Liver (tissue), 9 donors: ENCODE data around the gene BCAS1. TPM values are rescaled to one million over a fixed set of nuclear protein-coding genes. Genes with fewer than 3 reads are reported as not detected.

Experiments used
- DNase-seq: peaks from one replicate; pipeline ENCODE4 v3.0.0-alpha.2; 2017; ENCODE audit warnings: low spot score
- H3K27ac ChIP-seq, 2 donors: one replicate each; pipeline ENCODE4 v1.7.0; 2013; ENCODE audit warnings: inconsistent platforms in 2 of 2, low read length in 2 of 2, control low read depth in 1 of 2, low read depth in 1 of 2, mild to moderate bottlenecking in 1 of 2
- H3K27me3 ChIP-seq, 4 donors: one replicate each; pipeline versions ENCODE4 v1.6.1 to v1.7.0; 2013; ENCODE audit warnings: low read length in 3 of 4, inconsistent platforms in 1 of 4, mild to moderate bottlenecking in 1 of 4, moderate library complexity in 1 of 4; ENCODE audit not compliant: control insufficient read depth in 4 of 4, insufficient read depth in 4 of 4
- H3K36me3 ChIP-seq, 4 donors: one replicate each; pipeline versions ENCODE4 v1.6.1 to v1.7.0; 2013; ENCODE audit warnings: low read length in 3 of 4, mild to moderate bottlenecking in 3 of 4, low read depth in 1 of 4, moderate library complexity in 1 of 4; ENCODE audit not compliant: control insufficient read depth in 4 of 4, insufficient read depth in 3 of 4
- H3K4me1 ChIP-seq, 4 donors: one replicate each; pipeline versions ENCODE4 v1.6.1 to v1.7.0; 2013; ENCODE audit warnings: low read length in 3 of 4, mild to moderate bottlenecking in 3 of 4, moderate library complexity in 1 of 4; ENCODE audit not compliant: control insufficient read depth in 4 of 4, insufficient read depth in 4 of 4
- H3K4me3 ChIP-seq, 3 donors: one replicate each; pipeline versions ENCODE4 v1.6.1 to v1.7.0; 2013; ENCODE audit warnings: low read length in 3 of 3, control low read depth in 1 of 3, low read depth in 1 of 3, mild to moderate bottlenecking in 1 of 3
- H3K9ac ChIP-seq, 2 donors: one replicate each; pipeline ENCODE4 v1.7.0; 2013; ENCODE audit warnings: low read length in 2 of 2, mild to moderate bottlenecking in 2 of 2, moderate library complexity in 2 of 2, control low read depth in 1 of 2, low read depth in 1 of 2
- H3K9me3 ChIP-seq, 4 donors: one replicate each; pipeline versions ENCODE4 v1.6.1 to v1.7.0; 2013; ENCODE audit warnings: low read length in 3 of 4; ENCODE audit not compliant: control insufficient read depth in 4 of 4
- EGR1 ChIP-seq, 2 donors: IDR thresholded peaks; 2 replicates each; pipeline ENCODE4 v1.6.1; 2016 to 2018; ENCODE audit warnings: antibody characterized with exemption in 2 of 2, low read depth in 2 of 2
- FOXA1 ChIP-seq: IDR thresholded peaks from 2 replicates; pipeline ENCODE4 v1.6.1; 2016; ENCODE audit warnings: antibody characterized with exemption
- FOXA2 ChIP-seq: IDR thresholded peaks from 2 replicates; pipeline ENCODE4 v1.6.1; 2016; ENCODE audit warnings: antibody characterized with exemption
- HNF4A ChIP-seq, 2 donors: conservative IDR thresholded peaks; 2 replicates each; pipeline ENCODE4 v1.6.1; 2016; ENCODE audit warnings: antibody characterized with exemption in 2 of 2, mild to moderate bottlenecking in 2 of 2
- HNF4G ChIP-seq: IDR thresholded peaks from 2 replicates; pipeline ENCODE4 v1.6.1; 2016; ENCODE audit warnings: antibody characterized with exemption
- JUND ChIP-seq, 2 donors: IDR thresholded peaks; 2 replicates each; pipeline ENCODE4 v1.6.1; 2016; ENCODE audit warnings: antibody characterized with exemption in 2 of 2
- NR2F2 ChIP-seq: IDR thresholded peaks from 2 replicates; pipeline ENCODE4 v1.6.1; 2016; ENCODE audit warnings: antibody characterized with exemption
- RAD21 ChIP-seq, 2 donors: IDR thresholded peaks; 2 replicates each; pipeline ENCODE4 v1.6.1; 2016; ENCODE audit warnings: antibody characterized with exemption in 2 of 2, mild to moderate bottlenecking in 2 of 2
- RXRA ChIP-seq, 2 donors: IDR thresholded peaks; 2 replicates each; pipeline ENCODE4 v1.6.1; 2017 to 2018; ENCODE audit warnings: antibody characterized with exemption in 2 of 2, mild to moderate bottlenecking in 1 of 2
- SP1 ChIP-seq: IDR thresholded peaks from 2 replicates; pipeline ENCODE4 v1.6.1; 2018; ENCODE audit warnings: antibody characterized with exemption, mild to moderate bottlenecking
- TAF1 ChIP-seq: conservative IDR thresholded peaks from 2 replicates; pipeline ENCODE4 v1.6.1; 2016; ENCODE audit warnings: antibody characterized with exemption, mild to moderate bottlenecking
- YY1 ChIP-seq: IDR thresholded peaks from 2 replicates; pipeline ENCODE4 v1.6.1; 2016; ENCODE audit warnings: antibody characterized with exemption, mild to moderate bottlenecking
- polyA plus RNA-seq, 2 donors: library from polyadenylated mRNA; stranded (reverse) in 1 of 2; unstranded in 1 of 2; fragments of 200-250 nt in 1 of 2; fragments of >200 nt in 1 of 2; fragmentation: Nextera tagmentation in 1 of 2; extraction: Ambion mirVana in 1 of 2; gene quantifications; one replicate each; pipeline versions ENCODE4 v1.2.1 to v1.2.3, GENCODE V29; 2013 to 2015
- total RNA-seq, 2 donors: library from RNA; depleted of rRNA; stranded (reverse); fragments of >200 nt; gene quantifications; one replicate each; pipeline ENCODE4 v1.2.3, GENCODE V29; 2014
- TF ChIP-seq, protein P1 (sequence below): IDR thresholded peaks from 2 replicates; pipeline ENCODE4 v1.6.1; 2016; ENCODE audit warnings: antibody characterized with exemption
- TF ChIP-seq, protein P2 (sequence below): fragments of 150-350 bp; IDR thresholded peaks from 2 replicates; pipeline ENCODE4 v1.5.1; 2017; ENCODE audit warnings: improper control_type of control experiment, low read depth, low read length; ENCODE audit not compliant: missing input control
- TF ChIP-seq, protein P3 (sequence below): IDR thresholded peaks from 2 replicates; pipeline ENCODE4 v1.6.1; 2016; ENCODE audit warnings: antibody characterized with exemption
- TF ChIP-seq, protein P4 (sequence below): IDR thresholded peaks from 2 replicates; pipeline ENCODE4 v1.6.1; 2016; ENCODE audit warnings: antibody characterized with exemption, mild to moderate bottlenecking
- TF ChIP-seq, protein P5 (sequence below): IDR thresholded peaks from 2 replicates; pipeline ENCODE4 v1.6.1; 2016; ENCODE audit warnings: antibody characterized with exemption
- donor health status: healthy.
- donor health status: healthy.
- donor health status: healthy.
- donor health status: healthy.
- donor health status: healthy.

The BCAS1 gene
- total and polyA plus RNA-seq, 4 donors, result under 0.01 to 0.93 (median 0.04) TPM

DNA sequence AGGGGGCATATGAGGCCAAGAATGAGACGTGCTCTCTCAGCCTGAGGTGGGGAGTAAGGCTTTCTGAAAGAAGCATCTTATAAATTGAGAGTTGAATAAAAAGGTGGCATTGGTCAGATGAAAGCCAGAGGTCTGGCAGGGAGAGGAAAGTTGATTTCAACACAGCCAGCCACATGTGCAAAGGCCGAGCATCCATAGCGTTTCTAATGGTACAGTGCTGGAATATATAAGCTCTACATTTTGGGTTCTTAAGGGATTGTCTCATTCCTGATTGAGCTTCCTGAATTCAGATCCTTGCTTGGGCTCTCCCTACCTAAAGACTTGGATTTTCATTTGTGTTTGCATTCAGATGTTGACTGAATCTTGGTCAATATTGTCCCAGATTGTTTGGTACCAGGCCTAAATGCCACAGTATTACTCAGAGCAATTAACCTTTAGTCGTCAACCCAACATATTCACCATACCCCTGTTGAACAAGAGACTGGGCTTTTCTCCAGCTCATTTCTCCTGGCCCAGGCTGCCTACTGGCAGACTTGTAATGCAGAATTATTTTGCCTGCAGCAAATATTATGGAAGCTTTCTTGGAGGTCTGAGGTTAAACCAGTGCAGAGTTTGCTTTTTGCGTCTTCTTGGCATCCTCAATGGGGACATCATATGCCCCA is 14.5 kb upstream of the BCAS1 start (continued):
- no peak for TF ChIP-seq SP1
- no peak for TF ChIP-seq FOXA1
- no peak for TF ChIP-seq YY1
- no peak for TF ChIP-seq HNF4G
- TF ChIP-seq TAF1, result no peak
- TF ChIP-seq NR2F2, result no peak

DNA sequence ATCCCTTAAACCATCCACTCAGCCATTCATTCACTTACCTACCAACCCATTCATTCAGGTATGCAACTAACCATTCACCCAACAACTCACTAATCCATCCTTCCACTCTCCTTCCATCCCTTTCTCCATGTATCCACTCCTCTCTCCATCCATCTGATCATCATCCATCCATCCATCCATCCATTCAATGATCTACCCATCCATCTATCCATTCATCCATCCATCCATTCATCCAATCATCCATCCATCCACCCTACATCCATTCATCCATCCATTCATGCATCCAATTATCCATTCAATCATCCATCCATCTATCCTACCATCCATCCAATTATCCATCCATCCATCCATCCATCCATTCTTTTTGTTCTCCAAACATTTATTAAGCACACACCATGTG is 13.8 kb upstream of the BCAS1 start:
- H3K9me3 ChIP-seq, result no peaks in the 10 kb centered on the region

More for the DNA sequence above, 13.8 kb upstream of the BCAS1 start:
- Histone ChIP-seq H3K27ac (no peak overlapping the region), H3K9ac (no peak overlapping the region), H3K36me3 (no peaks in the 10 kb centered on the region), H3K27me3 (no peaks in the 10 kb centered on the region), H3K4me1 (no peaks in the 10 kb centered on the region), H3K4me3 (no peak overlapping the region)
- TF ChIP-seq EGR1 (IDR thresholded peaks at IDR 0.05; ENCODE audit: low read depth in 2 of 2), result no peak
- no peak for TF ChIP-seq YY1
- no peak for TF ChIP-seq TAF1
- TF ChIP-seq, protein P1, sequence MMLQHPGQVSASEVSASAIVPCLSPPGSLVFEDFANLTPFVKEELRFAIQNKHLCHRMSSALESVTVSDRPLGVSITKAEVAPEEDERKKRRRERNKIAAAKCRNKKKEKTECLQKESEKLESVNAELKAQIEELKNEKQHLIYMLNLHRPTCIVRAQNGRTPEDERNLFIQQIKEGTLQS, result no peak
- no peak for TF ChIP-seq HNF4G
- no peak for TF ChIP-seq RXRA (IDR thresholded peaks at IDR 0.05)
- TF ChIP-seq, protein P2, sequence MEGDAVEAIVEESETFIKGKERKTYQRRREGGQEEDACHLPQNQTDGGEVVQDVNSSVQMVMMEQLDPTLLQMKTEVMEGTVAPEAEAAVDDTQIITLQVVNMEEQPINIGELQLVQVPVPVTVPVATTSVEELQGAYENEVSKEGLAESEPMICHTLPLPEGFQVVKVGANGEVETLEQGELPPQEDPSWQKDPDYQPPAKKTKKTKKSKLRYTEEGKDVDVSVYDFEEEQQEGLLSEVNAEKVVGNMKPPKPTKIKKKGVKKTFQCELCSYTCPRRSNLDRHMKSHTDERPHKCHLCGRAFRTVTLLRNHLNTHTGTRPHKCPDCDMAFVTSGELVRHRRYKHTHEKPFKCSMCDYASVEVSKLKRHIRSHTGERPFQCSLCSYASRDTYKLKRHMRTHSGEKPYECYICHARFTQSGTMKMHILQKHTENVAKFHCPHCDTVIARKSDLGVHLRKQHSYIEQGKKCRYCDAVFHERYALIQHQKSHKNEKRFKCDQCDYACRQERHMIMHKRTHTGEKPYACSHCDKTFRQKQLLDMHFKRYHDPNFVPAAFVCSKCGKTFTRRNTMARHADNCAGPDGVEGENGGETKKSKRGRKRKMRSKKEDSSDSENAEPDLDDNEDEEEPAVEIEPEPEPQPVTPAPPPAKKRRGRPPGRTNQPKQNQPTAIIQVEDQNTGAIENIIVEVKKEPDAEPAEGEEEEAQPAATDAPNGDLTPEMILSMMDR, result no peak
- TF ChIP-seq, protein P3, sequence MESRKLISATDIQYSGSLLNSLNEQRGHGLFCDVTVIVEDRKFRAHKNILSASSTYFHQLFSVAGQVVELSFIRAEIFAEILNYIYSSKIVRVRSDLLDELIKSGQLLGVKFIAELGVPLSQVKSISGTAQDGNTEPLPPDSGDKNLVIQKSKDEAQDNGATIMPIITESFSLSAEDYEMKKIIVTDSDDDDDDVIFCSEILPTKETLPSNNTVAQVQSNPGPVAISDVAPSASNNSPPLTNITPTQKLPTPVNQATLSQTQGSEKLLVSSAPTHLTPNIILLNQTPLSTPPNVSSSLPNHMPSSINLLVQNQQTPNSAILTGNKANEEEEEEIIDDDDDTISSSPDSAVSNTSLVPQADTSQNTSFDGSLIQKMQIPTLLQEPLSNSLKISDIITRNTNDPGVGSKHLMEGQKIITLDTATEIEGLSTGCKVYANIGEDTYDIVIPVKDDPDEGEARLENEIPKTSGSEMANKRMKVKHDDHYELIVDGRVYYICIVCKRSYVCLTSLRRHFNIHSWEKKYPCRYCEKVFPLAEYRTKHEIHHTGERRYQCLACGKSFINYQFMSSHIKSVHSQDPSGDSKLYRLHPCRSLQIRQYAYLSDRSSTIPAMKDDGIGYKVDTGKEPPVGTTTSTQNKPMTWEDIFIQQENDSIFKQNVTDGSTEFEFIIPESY, result no peak
- TF ChIP-seq NR2F2, result no peak
- TF ChIP-seq JUND (IDR thresholded peaks at IDR 0.05), result no peak
- TF ChIP-seq, protein P4, sequence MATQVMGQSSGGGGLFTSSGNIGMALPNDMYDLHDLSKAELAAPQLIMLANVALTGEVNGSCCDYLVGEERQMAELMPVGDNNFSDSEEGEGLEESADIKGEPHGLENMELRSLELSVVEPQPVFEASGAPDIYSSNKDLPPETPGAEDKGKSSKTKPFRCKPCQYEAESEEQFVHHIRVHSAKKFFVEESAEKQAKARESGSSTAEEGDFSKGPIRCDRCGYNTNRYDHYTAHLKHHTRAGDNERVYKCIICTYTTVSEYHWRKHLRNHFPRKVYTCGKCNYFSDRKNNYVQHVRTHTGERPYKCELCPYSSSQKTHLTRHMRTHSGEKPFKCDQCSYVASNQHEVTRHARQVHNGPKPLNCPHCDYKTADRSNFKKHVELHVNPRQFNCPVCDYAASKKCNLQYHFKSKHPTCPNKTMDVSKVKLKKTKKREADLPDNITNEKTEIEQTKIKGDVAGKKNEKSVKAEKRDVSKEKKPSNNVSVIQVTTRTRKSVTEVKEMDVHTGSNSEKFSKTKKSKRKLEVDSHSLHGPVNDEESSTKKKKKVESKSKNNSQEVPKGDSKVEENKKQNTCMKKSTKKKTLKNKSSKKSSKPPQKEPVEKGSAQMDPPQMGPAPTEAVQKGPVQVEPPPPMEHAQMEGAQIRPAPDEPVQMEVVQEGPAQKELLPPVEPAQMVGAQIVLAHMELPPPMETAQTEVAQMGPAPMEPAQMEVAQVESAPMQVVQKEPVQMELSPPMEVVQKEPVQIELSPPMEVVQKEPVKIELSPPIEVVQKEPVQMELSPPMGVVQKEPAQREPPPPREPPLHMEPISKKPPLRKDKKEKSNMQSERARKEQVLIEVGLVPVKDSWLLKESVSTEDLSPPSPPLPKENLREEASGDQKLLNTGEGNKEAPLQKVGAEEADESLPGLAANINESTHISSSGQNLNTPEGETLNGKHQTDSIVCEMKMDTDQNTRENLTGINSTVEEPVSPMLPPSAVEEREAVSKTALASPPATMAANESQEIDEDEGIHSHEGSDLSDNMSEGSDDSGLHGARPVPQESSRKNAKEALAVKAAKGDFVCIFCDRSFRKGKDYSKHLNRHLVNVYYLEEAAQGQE, result no peak
- TF ChIP-seq, protein P5, sequence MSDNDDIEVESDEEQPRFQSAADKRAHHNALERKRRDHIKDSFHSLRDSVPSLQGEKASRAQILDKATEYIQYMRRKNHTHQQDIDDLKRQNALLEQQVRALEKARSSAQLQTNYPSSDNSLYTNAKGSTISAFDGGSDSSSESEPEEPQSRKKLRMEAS, result no peak
- TF ChIP-seq FOXA2, result no peak
- no peak for TF ChIP-seq HNF4A (conservative IDR thresholded peaks at IDR 0.05)
- TF ChIP-seq RAD21 (IDR thresholded peaks at IDR 0.05), result no peak
- TF ChIP-seq FOXA1, result no peak
- DNase-seq, result no peak
